ENCODE measurements around the gene HNRNPUL1. TPM values are rescaled to one million over a fixed set of nuclear protein-coding genes. Genes with fewer than 3 reads are reported as not detected.

Gene HNRNPUL1
- total and polyA plus RNA-seq, 2 of the 8 experiments (the other 6 are each of a cell fraction or from before 2014, with no cell fraction given): 99.5 to 264 TPM

- no peak overlapping the region for H3K14ac ChIP-seq (ENCODE audit: insufficient read length)
- H2BK120ac ChIP-seq (replicated peaks; ENCODE audit: low read depth, low read length): no peak overlapping the region
- H3K56ac ChIP-seq (replicated peaks; ENCODE audit: insufficient read length, low read depth, low read length): no peak overlapping the region
- no peak overlapping the region for H2BK5ac ChIP-seq (ENCODE audit: low read depth, low read length)
- H2AK5ac ChIP-seq (ENCODE audit: low read depth, low read length): no peak overlapping the region
- H3K9me3 ChIP-seq (ENCODE audit: insufficient read depth in 2 of 2, low read depth in 1 of 2, low read length in 1 of 2): no peaks in the 10 kb centered on the region
- no peak overlapping the region for H2AFZ ChIP-seq (ENCODE audit: low read length)
- CTCF ChIA-PET (ENCODE audit: partially characterized antibody): interaction anchor here (0.6 to 4.4 kb wide), 8 partner anchors 9 to 496 kb away, joined by 3 to 21 read pairs (median 4); partner anchors contain the start of gene CYP2S1
- H3K18ac ChIP-seq (ENCODE audit: extremely low read depth, low read length): no peak overlapping the region
- FAIRE-seq: no peak
- no peak overlapping the region for H3K9ac ChIP-seq (replicated peaks in 1 of 4; ENCODE audit: extremely low read depth in 1 of 4, low read depth in 3 of 4, low read length in 3 of 4)
- no peak overlapping the region for H4K5ac ChIP-seq (ENCODE audit: insufficient read length, low read depth, low read length)
- POLR2A ChIA-PET (ENCODE audit: partially characterized antibody): interaction anchor here (0.6 to 5.1 kb wide), 10 partner anchors 9 to 42 kb away, joined by 3 to 28 read pairs (median 6); partner anchors contain the start of genes AXL and HNRNPUL1
- no peaks in the 10 kb centered on the region for H4K20me1 ChIP-seq (replicated peaks in 1 of 2; ENCODE audit: control insufficient read depth in 1 of 2, insufficient read depth in 2 of 2, low read length in 2 of 2)
- no peak overlapping the region for H3K27ac ChIP-seq (ENCODE audit: low read depth, low read length)
- H3K27me3 ChIP-seq (replicated peaks in 1 of 4; ENCODE audit: control insufficient read depth in 3 of 4, extremely low read depth in 1 of 4, insufficient read depth in 3 of 4, low read length in 3 of 4): no peaks in the 10 kb centered on the region
- no peak overlapping the region for H4K91ac ChIP-seq (replicated peaks; ENCODE audit: insufficient read length, low read length)
- no peaks in the 10 kb centered on the region for H3K79me2 ChIP-seq (ENCODE audit: control insufficient read depth in 1 of 2, insufficient read depth in 2 of 2, low read length in 2 of 2)
- DNase-seq (ENCODE audit: low read depth in 1 of 2, low spot score in 2 of 2): no peak
- no peak overlapping the region for H2BK20ac ChIP-seq (ENCODE audit: low read length)
- H4K8ac ChIP-seq (ENCODE audit: extremely low read depth, insufficient read depth, low read length): no peak overlapping the region
- H3K36me3 ChIP-seq (ENCODE audit: control insufficient read depth in 2 of 4, insufficient read depth in 4 of 4, low read length in 3 of 4): peaks cover 10 to 59% (median 35%) of the 10 kb centered on the region in 4 experiments; a peak in 7 of 8 replicates
- no peaks in the 10 kb centered on the region for H3K4me1 ChIP-seq (replicated peaks in 1 of 4; ENCODE audit: control insufficient read depth in 3 of 4, insufficient read depth in 4 of 4, low read length in 3 of 4)
- no peak overlapping the region for H3K4me2 ChIP-seq (ENCODE audit: insufficient read depth in 1 of 2, low read depth in 2 of 2, low read length in 2 of 2)
- no peaks in the 10 kb centered on the region for H3K79me1 ChIP-seq (ENCODE audit: low read depth, low read length)
- WGBS, 2 experiments (ENCODE audit: extremely low coverage in 1 of 2, insufficient coverage in 1 of 2, insufficient read length in 1 of 2, insufficient replicate concordance in 2 of 2, low coverage in 1 of 2, low lambda C conversion rate in 2 of 2, missing lambda C conversion rate in 1 of 2): 94% methylated on average over 9 of the region's 9 CpGs; no CpG with 5 or more reads in 1 of the 2 experiments
- no peak overlapping the region for H3K4ac ChIP-seq (replicated peaks; ENCODE audit: insufficient read length, low read depth, low read length)
- H3K23ac ChIP-seq (ENCODE audit: insufficient read length): no peak overlapping the region
- H2BK15ac ChIP-seq (ENCODE audit: low read length): no peak overlapping the region
- no peaks in the 10 kb centered on the region for H3K23me2 ChIP-seq (ENCODE audit: low read depth, low read length)
- no peak overlapping the region for H2BK12ac ChIP-seq (ENCODE audit: low read depth, low read length)
- H3K4me3 ChIP-seq (ENCODE audit: extremely low read depth in 1 of 4, insufficient read depth in 2 of 4, low read depth in 3 of 4, low read length in 4 of 4): no peak overlapping the region
- TF ChIP-seq SIX5 (IDR thresholded peaks at IDR 0.05; ENCODE audit: low read depth, low read length) (peak; percentile 42; the same call in 1 of the 2 replicates), TAF1 (IDR thresholded peaks at IDR 0.05; ENCODE audit: low read depth, low read length) (no peak)
Measured at GRCh38 chr19:41249707-41250423, 14.3 kb upstream of the HNRNPUL1 start.
